Measurements from ENCODE around the gene ELAPOR2.

GRCh38 chr7:87046456-87046855 is 13.0 kb downstream of the ELAPOR2 start:
- TF ChIP-seq POLR2A (IDR thresholded peaks at IDR 0.05) (no peak), CTCF (IDR thresholded peaks at IDR 0.05) (no peak)

Data from testis (tissue), 2 donors.